D721Med (cell line): ENCODE measurements around the gene USP20.
A peak's percentile ranks its signal among the peaks of the same experiment; 100 is the strongest.

Source experiments
- DNase-seq: peaks from one replicate; pipeline ENCODE4 v3.0.0; 2011; ENCODE audit warnings: low spot score; ENCODE audit not compliant: insufficient read length
- FAIRE-seq: peaks from 2 replicates; lab custom pipeline; 2011; peaks lifted over from hg19 to GRCh38; lab: Jason Lieb, UNC
- CTCF ChIP-seq: IDR thresholded peaks from 2 replicates; pipeline ENCODE4 v1.5.1; 2012; ENCODE audit warnings: mild to moderate bottlenecking, control low read depth; ENCODE audit not compliant: insufficient read depth; ENCODE audit errors: missing control alignments

Gene USP20

GRCh38 chr9:129823542-129823934, 11.7 kb upstream of the USP20 start:
- no peak for TF ChIP-seq CTCF
- FAIRE-seq = no peak

GRCh38 chr9:129823935-129824601, 11.2 kb upstream of the USP20 start, which contains the start of gene TOR1A:
Gene TOR1A, minus strand, starts transcription at chr9:129824136. Its CDS starts 51 bp downstream, at chr9:129824085.
- FAIRE-seq = no peak
- peak; percentile 66 for DNase-seq
- no peak for TF ChIP-seq CTCF

More at GRCh38 chr9:129823542-129823934, 11.7 kb upstream of the USP20 start:
- no peak for DNase-seq

GRCh38 chr9:129826344-129826743, 8.9 kb upstream of the USP20 start:
- TF ChIP-seq CTCF = no peak
- DNase-seq (peak; percentile 48), FAIRE-seq (no peak)

GRCh38 chr9:129826759-129827158, 8.5 kb upstream of the USP20 start:
- no peak for DNase-seq
- no peak for TF ChIP-seq CTCF
- no peak for FAIRE-seq

- no peak for TF ChIP-seq CTCF
- DNase-seq (no peak), FAIRE-seq (no peak)
Measured at GRCh38 chr9:129828051-129828450, 7.2 kb upstream of the USP20 start.

GRCh38 chr9:129828969-129829368, 6.3 kb upstream of the USP20 start:
- TF ChIP-seq CTCF = no peak
- no peak for FAIRE-seq
- DNase-seq = no peak

GRCh38 chr9:129832982-129833381, 2.3 kb upstream of the USP20 start:
- TF ChIP-seq CTCF = no peak
- DNase-seq = no peak
- FAIRE-seq = no peak
